ENCODE results near the gene WNT3A.

DNA sequence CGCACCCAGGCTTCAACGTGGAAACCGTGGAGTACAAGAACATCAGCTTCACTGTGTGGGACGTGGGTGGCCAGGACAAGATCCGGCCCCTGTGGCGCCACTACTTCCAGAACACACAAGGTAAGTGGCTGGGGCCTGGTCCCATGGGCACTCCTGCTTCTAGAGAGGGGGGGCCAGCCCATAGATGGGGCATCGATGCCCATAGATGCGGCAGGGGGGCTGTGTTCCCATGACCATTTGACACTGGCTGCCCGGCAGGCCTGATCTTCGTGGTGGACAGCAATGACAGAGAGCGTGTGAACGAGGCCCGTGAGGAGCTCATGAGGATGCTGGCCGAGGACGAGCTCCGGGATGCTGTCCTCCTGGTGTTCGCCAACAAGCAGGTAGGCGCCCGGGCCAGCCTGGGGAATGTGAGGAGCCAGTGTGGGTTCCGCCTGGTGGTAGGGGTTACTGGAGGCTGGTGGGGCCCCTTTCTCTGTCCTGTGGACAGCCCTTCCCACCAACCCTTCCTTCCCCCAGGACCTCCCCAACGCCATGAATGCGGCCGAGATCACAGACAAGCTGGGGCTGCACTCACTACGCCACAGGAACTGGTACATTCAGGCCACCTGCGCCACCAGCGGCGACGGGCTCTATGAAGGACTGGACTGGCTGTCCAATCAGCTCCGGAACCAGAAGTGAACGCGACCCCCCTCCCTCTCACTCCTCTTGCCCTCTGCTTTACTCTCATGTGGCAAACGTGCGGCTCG lies 90.7 kb downstream of the WNT3A start:
- no peak for TF ChIP-seq POLR2A (IDR thresholded peaks at IDR 0.05; ENCODE audit: low read depth)
- TF ChIP-seq POLR2AphosphoS5 (IDR thresholded peaks at IDR 0.05): no peak
